Sigmoid colon (tissue), 7 donors: ENCODE measurements around the gene GRN. TPM values are rescaled to one million over a fixed set of nuclear protein-coding genes. Genes with fewer than 3 reads are reported as not detected.

Source experiments
- DNase-seq: peaks from one replicate; pipeline ENCODE4 v3.0.0-alpha.2; 2019
- H3K27ac ChIP-seq, 4 donors: fragments of 200-600 bp; sonication (generic); one replicate each; pipeline ENCODE4 v1.5.1; 2016 to 2019; ENCODE audit warnings: mild to moderate bottlenecking in 1 of 4
- H3K27me3 ChIP-seq, 3 donors: fragments of 200-600 bp; sonication (generic); one replicate each; pipeline ENCODE4 v1.5.1; 2019; ENCODE audit warnings: mild to moderate bottlenecking in 1 of 3
- H3K36me3 ChIP-seq, 4 donors: fragments of 200-600 bp; sonication (generic); one replicate each; pipeline ENCODE4 v1.5.1; 2016 to 2019
- H3K4me1 ChIP-seq, 4 donors: fragments of 200-600 bp; sonication (generic); one replicate each; pipeline ENCODE4 v1.5.1; 2017 to 2019
- H3K4me3 ChIP-seq, 4 donors: fragments of 200-600 bp; sonication (generic); one replicate each; pipeline ENCODE4 v1.5.1; 2017 to 2019; ENCODE audit warnings: mild to moderate bottlenecking in 2 of 4, moderate library complexity in 1 of 4
- H3K9me3 ChIP-seq, 4 donors: fragments of 200-600 bp in 3 of 4; sonication (generic) in 3 of 4; one replicate each; pipeline versions ENCODE4 v1.5.1 to v1.6.1; 2013 to 2019
- EP300 ChIP-seq, 4 donors: sonication (generic); formaldehyde crosslinking; IDR thresholded peaks; one replicate each; pipeline ENCODE4 v1.6.1; 2017; ENCODE audit warnings: antibody characterized with exemption in 4 of 4
- POLR2A ChIP-seq, 2 donors: fragments of 450-650 bp; IDR thresholded peaks; one replicate each; pipeline ENCODE4 v1.6.1; 2016; ENCODE audit warnings: antibody characterized with exemption in 2 of 2, mild to moderate bottlenecking in 2 of 2, moderate library complexity in 2 of 2
- POLR2AphosphoS5 ChIP-seq, 4 donors: sonication (generic); formaldehyde crosslinking; IDR thresholded peaks; one replicate each; pipeline ENCODE4 v1.6.1; 2017; ENCODE audit warnings: antibody characterized with exemption in 4 of 4
- WGBS, 2 donors: extraction: QIAGEN DNeasy Blood & Tissue Kit; methylation state at CpG; one replicate each; pipeline ENCODE4 v1.1.7; 2013; 5-methylcytosine and 5-hydroxymethylcytosine counted together
- intact Hi-C: fragments of 100-400 bp; cut with DNase I; formaldehyde crosslinking; loops from one replicate; pipeline ENCODE4 v1.15.1; 2023
- polyA plus RNA-seq, 3 donors: library from polyadenylated mRNA; stranded (reverse); fragments of 200-250 nt; gene quantifications; one replicate each; pipeline ENCODE4 v1.2.3, GENCODE V29; 2013
- total RNA-seq, 4 donors: library from RNA; depleted of rRNA; stranded (reverse); fragments of >200 nt; gene quantifications; one replicate each; pipeline ENCODE4 v1.1.0, GENCODE V29; 2016
- TF ChIP-seq, protein P1 (sequence below), 4 experiments: fragments of 450-650 bp in 3 of 4; fragments of 200-600 bp in 1 of 4; IDR thresholded peaks; one replicate each; pipeline ENCODE4 v1.5.1; 2016 to 2019; ENCODE audit warnings: antibody characterized with exemption in 4 of 4, mild to moderate bottlenecking in 3 of 4, moderate library complexity in 2 of 4
- donor health status: healthy with polysubstance abuse.
- donor health status: Bipolar disorder and iron deficiency.
- donor health status: healthy.

The GRN gene
- total and polyA plus RNA-seq, 7 donors: 69.7 to 245 (median 176) TPM

DNA sequence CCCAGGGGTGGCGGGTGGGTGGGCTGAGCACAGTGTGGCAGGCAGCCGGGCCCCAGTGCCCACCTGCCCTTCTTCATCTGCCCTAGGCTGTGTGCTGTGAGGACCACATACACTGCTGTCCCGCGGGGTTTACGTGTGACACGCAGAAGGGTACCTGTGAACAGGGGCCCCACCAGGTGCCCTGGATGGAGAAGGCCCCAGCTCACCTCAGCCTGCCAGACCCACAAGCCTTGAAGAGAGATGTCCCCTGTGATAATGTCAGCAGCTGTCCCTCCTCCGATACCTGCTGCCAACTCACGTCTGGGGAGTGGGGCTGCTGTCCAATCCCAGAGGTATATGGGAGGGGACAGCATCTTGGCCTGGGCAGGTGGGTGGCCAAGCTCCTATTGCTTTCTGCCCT lies 6.4 kb downstream of the GRN start:
- Histone ChIP-seq H3K9me3 (no peaks in the 10 kb centered on the region), H3K4me1 (peaks cover 0 to 7% (median 6%) of the 10 kb centered on the region in 4 donors), H3K27ac (no peak overlapping the region), H3K27me3 (no peaks in the 10 kb centered on the region), H3K36me3 (peaks cover 0 to 43% (median 29%) of the 10 kb centered on the region in 4 donors), H3K4me3 (no peak overlapping the region)
- WGBS, 2 donors: 91 to 93% methylated on average over 8 of the region's 8 CpGs
- intact Hi-C loops: no loop called here
- TF ChIP-seq EP300 (IDR thresholded peaks at IDR 0.05): no peak
- TF ChIP-seq POLR2A (IDR thresholded peaks at IDR 0.05): no peak
- no peak for TF ChIP-seq POLR2AphosphoS5 (IDR thresholded peaks at IDR 0.05)
- TF ChIP-seq, protein P1, sequence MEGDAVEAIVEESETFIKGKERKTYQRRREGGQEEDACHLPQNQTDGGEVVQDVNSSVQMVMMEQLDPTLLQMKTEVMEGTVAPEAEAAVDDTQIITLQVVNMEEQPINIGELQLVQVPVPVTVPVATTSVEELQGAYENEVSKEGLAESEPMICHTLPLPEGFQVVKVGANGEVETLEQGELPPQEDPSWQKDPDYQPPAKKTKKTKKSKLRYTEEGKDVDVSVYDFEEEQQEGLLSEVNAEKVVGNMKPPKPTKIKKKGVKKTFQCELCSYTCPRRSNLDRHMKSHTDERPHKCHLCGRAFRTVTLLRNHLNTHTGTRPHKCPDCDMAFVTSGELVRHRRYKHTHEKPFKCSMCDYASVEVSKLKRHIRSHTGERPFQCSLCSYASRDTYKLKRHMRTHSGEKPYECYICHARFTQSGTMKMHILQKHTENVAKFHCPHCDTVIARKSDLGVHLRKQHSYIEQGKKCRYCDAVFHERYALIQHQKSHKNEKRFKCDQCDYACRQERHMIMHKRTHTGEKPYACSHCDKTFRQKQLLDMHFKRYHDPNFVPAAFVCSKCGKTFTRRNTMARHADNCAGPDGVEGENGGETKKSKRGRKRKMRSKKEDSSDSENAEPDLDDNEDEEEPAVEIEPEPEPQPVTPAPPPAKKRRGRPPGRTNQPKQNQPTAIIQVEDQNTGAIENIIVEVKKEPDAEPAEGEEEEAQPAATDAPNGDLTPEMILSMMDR (IDR thresholded peaks at IDR 0.05): no peak
- no peak for DNase-seq

DNA sequence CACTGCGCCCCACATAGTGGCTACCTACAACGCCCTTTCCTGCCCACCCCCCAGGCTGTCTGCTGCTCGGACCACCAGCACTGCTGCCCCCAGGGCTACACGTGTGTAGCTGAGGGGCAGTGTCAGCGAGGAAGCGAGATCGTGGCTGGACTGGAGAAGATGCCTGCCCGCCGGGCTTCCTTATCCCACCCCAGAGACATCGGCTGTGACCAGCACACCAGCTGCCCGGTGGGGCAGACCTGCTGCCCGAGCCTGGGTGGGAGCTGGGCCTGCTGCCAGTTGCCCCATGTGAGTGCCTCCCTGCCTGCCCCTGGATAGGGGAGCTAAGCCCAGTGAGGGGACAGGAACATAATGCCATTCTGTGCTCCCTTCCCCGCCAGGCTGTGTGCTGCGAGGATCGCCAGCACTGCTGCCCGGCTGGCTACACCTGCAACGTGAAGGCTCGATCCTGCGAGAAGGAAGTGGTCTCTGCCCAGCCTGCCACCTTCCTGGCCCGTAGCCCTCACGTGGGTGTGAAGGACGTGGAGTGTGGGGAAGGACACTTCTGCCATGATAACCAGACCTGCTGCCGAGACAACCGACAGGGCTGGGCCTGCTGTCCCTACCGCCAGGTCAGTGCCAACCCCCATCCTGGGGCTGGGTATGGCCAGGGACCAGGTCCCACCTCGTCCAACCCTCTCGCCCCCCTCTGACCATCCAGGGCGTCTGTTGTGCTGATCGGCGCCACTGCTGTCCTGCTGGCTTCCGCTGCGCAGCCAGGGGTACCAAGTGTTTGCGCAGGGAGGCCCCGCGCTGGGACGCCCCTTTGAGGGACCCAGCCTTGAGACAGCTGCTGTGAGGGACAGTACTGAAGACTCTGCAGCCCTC lies 7.1 kb downstream of the GRN start:
- Histone ChIP-seq H3K27me3 (no peaks in the 10 kb centered on the region), H3K9me3 (no peaks in the 10 kb centered on the region), H3K36me3 (peaks cover 0 to 43% (median 29%) of the 10 kb centered on the region in 4 donors), H3K4me3 (no peak overlapping the region), H3K27ac (no peak overlapping the region), H3K4me1 (peaks cover 0 to 7% (median 6%) of the 10 kb centered on the region in 4 donors)
- TF ChIP-seq, protein P1 (IDR thresholded peaks at IDR 0.05): no peak
- TF ChIP-seq POLR2AphosphoS5 (IDR thresholded peaks at IDR 0.05) (no peak), POLR2A (IDR thresholded peaks at IDR 0.05) (no peak), EP300 (IDR thresholded peaks at IDR 0.05) (no peak)
- 88 to 89% methylated on average over 36 of the region's 36 CpGs for WGBS, 2 donors
- intact Hi-C loops: no loop called here
- no peak for DNase-seq

DNA sequence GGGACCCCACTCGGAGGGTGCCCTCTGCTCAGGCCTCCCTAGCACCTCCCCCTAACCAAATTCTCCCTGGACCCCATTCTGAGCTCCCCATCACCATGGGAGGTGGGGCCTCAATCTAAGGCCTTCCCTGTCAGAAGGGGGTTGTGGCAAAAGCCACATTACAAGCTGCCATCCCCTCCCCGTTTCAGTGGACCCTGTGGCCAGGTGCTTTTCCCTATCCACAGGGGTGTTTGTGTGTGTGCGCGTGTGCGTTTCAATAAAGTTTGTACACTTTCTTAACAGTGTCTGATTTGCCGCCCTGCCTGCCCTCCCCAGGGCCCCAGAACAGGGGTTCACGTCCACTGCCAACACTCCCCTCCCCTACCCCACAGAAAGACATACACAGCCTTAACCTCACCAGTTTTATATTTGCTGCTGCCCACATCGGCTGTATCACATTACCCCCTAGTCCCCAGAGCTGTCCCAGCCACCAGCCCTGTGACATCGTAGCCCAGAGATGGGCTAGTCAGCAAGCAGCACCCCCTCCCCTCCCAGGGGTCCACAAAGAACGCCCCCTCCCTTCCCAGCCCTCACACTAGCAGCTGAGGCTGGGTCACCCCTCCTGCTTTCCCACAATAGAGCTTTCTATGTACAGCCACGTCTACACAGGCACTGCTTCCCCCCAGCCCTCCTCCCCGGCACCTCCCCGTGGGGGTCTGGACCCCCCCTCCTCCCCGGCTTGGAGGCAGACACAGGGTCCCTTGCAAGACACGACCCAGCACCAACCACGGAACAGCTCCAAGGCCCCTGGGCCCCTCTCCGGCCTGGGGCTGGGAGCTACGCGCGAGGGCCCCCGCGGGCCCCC lies 7.9 kb downstream of the GRN start:
- intact Hi-C loops: no loop called here
- 52 to 56% methylated on average over 22 of the region's 22 CpGs for WGBS, 2 donors
- Histone ChIP-seq H3K9me3 (no peaks in the 10 kb centered on the region), H3K27ac (peak overlapping the region in 3 of 4 donors; percentile 44 to 58 (median 53)), H3K27me3 (no peaks in the 10 kb centered on the region), H3K4me1 (peaks cover 0 to 7% (median 6%) of the 10 kb centered on the region in 4 donors), H3K4me3 (peak overlapping the region in 3 of 4 donors; percentile 37 to 52 (median 50)), H3K36me3 (peaks cover 0 to 43% (median 29%) of the 10 kb centered on the region in 4 donors)
- TF ChIP-seq EP300 (IDR thresholded peaks at IDR 0.05) (no peak), POLR2A (IDR thresholded peaks at IDR 0.05) (no peak), POLR2AphosphoS5 (IDR thresholded peaks at IDR 0.05) (no peak)
- TF ChIP-seq, protein P1 (IDR thresholded peaks at IDR 0.05): no peak
- no peak for DNase-seq

DNA sequence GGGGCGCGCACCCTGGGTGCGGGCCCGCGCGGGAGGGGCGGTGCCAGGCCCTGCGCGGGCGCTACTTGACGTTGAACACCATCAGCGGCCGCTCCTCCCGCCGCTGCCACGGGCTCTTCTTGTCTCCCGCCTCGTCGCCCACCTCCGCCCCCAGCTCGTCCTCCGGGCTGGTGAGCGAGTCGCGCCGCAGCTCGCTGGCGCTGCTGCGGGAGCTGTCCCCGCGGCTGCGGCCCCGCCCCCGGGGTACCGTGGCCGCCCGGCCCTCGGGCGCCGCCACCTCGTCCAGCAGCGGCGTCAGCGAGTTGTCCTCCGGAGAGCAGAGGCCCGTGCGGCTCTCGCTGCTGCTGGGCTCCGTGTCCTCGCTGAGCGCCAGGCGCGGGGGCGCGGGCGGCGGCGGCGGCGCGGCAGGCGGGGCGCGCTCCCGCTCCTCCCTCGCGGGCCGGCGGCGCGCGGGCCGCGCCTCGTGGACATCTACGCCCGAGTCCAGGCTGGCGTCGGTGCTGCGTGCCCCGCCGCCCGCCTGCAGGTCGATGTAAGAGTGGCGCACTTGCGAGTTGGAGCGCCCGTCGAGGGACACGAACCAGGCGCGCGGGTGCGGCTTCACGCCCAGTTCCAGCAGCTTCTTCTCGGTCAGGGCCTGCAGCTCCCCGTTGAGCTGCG lies 8.7 kb downstream of the GRN start:
- no peak for TF ChIP-seq POLR2AphosphoS5 (IDR thresholded peaks at IDR 0.05)
- TF ChIP-seq, protein P1 (IDR thresholded peaks at IDR 0.05): no peak
- Histone ChIP-seq H3K4me3 (peak overlapping the region in 3 of 4 donors; percentile 37 to 52 (median 50)), H3K27ac (peak overlapping the region in 3 of 4 donors; percentile 44 to 58 (median 53)), H3K4me1 (peaks cover 0 to 7% (median 6%) of the 10 kb centered on the region in 4 donors), H3K27me3 (no peaks in the 10 kb centered on the region), H3K36me3 (peaks cover 0 to 43% (median 29%) of the 10 kb centered on the region in 4 donors), H3K9me3 (no peaks in the 10 kb centered on the region)
- intact Hi-C loops: no loop called here
- DNase-seq: no peak
- WGBS, 2 donors: 16 to 27% methylated on average over 98 of the region's 98 CpGs
